Panc1 (cell line): ENCODE measurements around the gene UTY. TPM values are rescaled to one million over a fixed set of nuclear protein-coding genes. Genes with fewer than 3 reads are reported as not detected.

Source experiments
- ATAC-seq: fragments of 200-7000 bp; cut with Tn5 transposase; 2 replicates; pipeline ENCODE4 v1.9.1; 2020; ENCODE audit warnings: mild to moderate bottlenecking, moderate library complexity
- BruUV-seq: library from RNA; stranded (reverse); fragments of 400-500 nt; replicated peaks from 2 replicates; lab custom pipeline; 2021; lab: Mats Ljungman, UMichigan
- CTCF ChIA-PET: fragments of 300-600 bp; sonication (Branson Sonifier 250); formaldehyde crosslinking; loops from one replicate; lab custom pipeline; 2022; ENCODE audit warnings: antibody characterized with exemption; lab: Charles Lee
- POLR2A ChIA-PET: fragments of 300-600 bp; sonication (Branson Sonifier 250); formaldehyde crosslinking; loops from one replicate; lab custom pipeline; 2022; ENCODE audit warnings: antibody characterized with exemption; lab: Charles Lee
- DNase-seq: peaks from one replicate; pipeline ENCODE4 v3.0.0-alpha.2; 2010; ENCODE audit warnings: low read depth, low spot score
- H3K27ac ChIP-seq: 2 replicates; pipeline ENCODE4 v1.5.1; 2011; ENCODE audit warnings: mild to moderate bottlenecking, low read length, inconsistent platforms
- H3K27me3 ChIP-seq: fragments of 200-500 bp; sonication (Bioruptor generic); 2 replicates; pipeline ENCODE4 v1.6.0; 2014; ENCODE audit warnings: low read length, inconsistent platforms; ENCODE audit not compliant: control insufficient read depth, insufficient read depth
- H3K36me3 ChIP-seq: fragments of 200-500 bp; sonication (Bioruptor generic); 2 replicates; pipeline ENCODE4 v1.5.1; 2014; ENCODE audit warnings: inconsistent platforms, mild to moderate bottlenecking, low read length, moderate library complexity; ENCODE audit not compliant: control insufficient read depth, insufficient read depth
- H3K4me1 ChIP-seq: 2 replicates; pipeline ENCODE4 v1.5.1; 2011; ENCODE audit warnings: inconsistent platforms, mild to moderate bottlenecking, low read length, moderate library complexity; ENCODE audit not compliant: control insufficient read depth, insufficient read depth
- H3K4me3 ChIP-seq, 2 experiments: 2 replicates each; pipeline ENCODE4 v1.5.1; 2011 to 2012; ENCODE audit warnings: low read depth in 2 of 2, low read length in 2 of 2, mild to moderate bottlenecking in 2 of 2, inconsistent platforms in 1 of 2, moderate library complexity in 1 of 2
- H3K9me3 ChIP-seq: fragments of 200-500 bp; sonication (Bioruptor generic); 2 replicates; pipeline ENCODE4 v1.5.1; 2014; ENCODE audit warnings: low read depth, mild to moderate bottlenecking, inconsistent platforms, low read length, moderate library complexity; ENCODE audit not compliant: control insufficient read depth, insufficient read depth
- POLR2AphosphoS5 ChIP-seq: IDR thresholded peaks from 2 replicates; pipeline ENCODE4 v1.6.1; 2012; ENCODE audit warnings: mild to moderate bottlenecking, low read depth, low read length, moderate library complexity
- SIN3A ChIP-seq: IDR thresholded peaks from 2 replicates; pipeline ENCODE4 v1.6.1; 2012; ENCODE audit warnings: low read depth, mild to moderate bottlenecking, low read length, moderate library complexity, borderline replicate concordance; ENCODE audit not compliant: insufficient read depth
- TCF7L2 ChIP-seq: IDR thresholded peaks from 2 replicates; pipeline ENCODE4 v1.6.1; 2011; ENCODE audit warnings: mild to moderate bottlenecking, low read depth, low read length, inconsistent platforms
- in situ Hi-C: cut with HindIII; loops from 2 replicates; pipeline ENCODE4 v1.10.0; 2016; ENCODE audit warnings: low sequenced_read_pairs, low pct_unique_long_range_greater_than_20kb
- intact Hi-C: fragments of 100-400 bp; cut with micrococcal nuclease; formaldehyde crosslinking; loops from one replicate; pipeline ENCODE4 v1.10.0; 2022; ENCODE audit not compliant: unreplicated experiment
- total RNA-seq: library from RNA; stranded (reverse); gene quantifications from one replicate; pipeline ENCODE4 v1.2.1, GENCODE V29; 2021; ENCODE audit not compliant: unreplicated experiment
- TF ChIP-seq, protein P1 (sequence below), 2 experiments: IDR thresholded peaks; 2 replicates each; pipeline ENCODE4 v1.6.1; 2011 to 2012; ENCODE audit warnings: low read depth in 2 of 2, control low read depth in 1 of 2, low read length in 1 of 2, mild to moderate bottlenecking in 1 of 2, moderate library complexity in 1 of 2; ENCODE audit not compliant: insufficient read depth in 1 of 2
- TF ChIP-seq, protein P2 (sequence below): fragments of 450-650 bp; IDR thresholded peaks from 2 replicates; pipeline ENCODE4 v1.5.1; 2017; ENCODE audit warnings: mild to moderate bottlenecking

Gene UTY
- total RNA-seq, 1 experiment from 2014 or later = 0.10 TPM

- H3K36me3 ChIP-seq = no peaks in the 10 kb centered on the region
- ChIA-PET CTCF (no interaction called here), POLR2A (no interaction called here)
- intact Hi-C loops (no loop called here), in situ Hi-C loops (no loop called here)
- H3K27ac ChIP-seq = no peak overlapping the region
- H3K9me3 ChIP-seq = no peaks in the 10 kb centered on the region
- ATAC-seq (no peak), DNase-seq (no peak)
- BruUV-seq = no TSS peak
- no peak for TF ChIP-seq SIN3A
- TF ChIP-seq POLR2AphosphoS5 = no peak
- TF ChIP-seq, protein P1, sequence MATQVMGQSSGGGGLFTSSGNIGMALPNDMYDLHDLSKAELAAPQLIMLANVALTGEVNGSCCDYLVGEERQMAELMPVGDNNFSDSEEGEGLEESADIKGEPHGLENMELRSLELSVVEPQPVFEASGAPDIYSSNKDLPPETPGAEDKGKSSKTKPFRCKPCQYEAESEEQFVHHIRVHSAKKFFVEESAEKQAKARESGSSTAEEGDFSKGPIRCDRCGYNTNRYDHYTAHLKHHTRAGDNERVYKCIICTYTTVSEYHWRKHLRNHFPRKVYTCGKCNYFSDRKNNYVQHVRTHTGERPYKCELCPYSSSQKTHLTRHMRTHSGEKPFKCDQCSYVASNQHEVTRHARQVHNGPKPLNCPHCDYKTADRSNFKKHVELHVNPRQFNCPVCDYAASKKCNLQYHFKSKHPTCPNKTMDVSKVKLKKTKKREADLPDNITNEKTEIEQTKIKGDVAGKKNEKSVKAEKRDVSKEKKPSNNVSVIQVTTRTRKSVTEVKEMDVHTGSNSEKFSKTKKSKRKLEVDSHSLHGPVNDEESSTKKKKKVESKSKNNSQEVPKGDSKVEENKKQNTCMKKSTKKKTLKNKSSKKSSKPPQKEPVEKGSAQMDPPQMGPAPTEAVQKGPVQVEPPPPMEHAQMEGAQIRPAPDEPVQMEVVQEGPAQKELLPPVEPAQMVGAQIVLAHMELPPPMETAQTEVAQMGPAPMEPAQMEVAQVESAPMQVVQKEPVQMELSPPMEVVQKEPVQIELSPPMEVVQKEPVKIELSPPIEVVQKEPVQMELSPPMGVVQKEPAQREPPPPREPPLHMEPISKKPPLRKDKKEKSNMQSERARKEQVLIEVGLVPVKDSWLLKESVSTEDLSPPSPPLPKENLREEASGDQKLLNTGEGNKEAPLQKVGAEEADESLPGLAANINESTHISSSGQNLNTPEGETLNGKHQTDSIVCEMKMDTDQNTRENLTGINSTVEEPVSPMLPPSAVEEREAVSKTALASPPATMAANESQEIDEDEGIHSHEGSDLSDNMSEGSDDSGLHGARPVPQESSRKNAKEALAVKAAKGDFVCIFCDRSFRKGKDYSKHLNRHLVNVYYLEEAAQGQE (IDR thresholded peaks at IDR 0.05; ENCODE audit: insufficient read depth in 1 of 2, low read depth in 2 of 2, low read length in 1 of 2) = no peak
- TF ChIP-seq, protein P2, sequence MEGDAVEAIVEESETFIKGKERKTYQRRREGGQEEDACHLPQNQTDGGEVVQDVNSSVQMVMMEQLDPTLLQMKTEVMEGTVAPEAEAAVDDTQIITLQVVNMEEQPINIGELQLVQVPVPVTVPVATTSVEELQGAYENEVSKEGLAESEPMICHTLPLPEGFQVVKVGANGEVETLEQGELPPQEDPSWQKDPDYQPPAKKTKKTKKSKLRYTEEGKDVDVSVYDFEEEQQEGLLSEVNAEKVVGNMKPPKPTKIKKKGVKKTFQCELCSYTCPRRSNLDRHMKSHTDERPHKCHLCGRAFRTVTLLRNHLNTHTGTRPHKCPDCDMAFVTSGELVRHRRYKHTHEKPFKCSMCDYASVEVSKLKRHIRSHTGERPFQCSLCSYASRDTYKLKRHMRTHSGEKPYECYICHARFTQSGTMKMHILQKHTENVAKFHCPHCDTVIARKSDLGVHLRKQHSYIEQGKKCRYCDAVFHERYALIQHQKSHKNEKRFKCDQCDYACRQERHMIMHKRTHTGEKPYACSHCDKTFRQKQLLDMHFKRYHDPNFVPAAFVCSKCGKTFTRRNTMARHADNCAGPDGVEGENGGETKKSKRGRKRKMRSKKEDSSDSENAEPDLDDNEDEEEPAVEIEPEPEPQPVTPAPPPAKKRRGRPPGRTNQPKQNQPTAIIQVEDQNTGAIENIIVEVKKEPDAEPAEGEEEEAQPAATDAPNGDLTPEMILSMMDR = no peak
- TF ChIP-seq TCF7L2 = no peak
- no peaks in the 10 kb centered on the region for H3K4me1 ChIP-seq
- no peaks in the 10 kb centered on the region for H3K27me3 ChIP-seq
- H3K4me3 ChIP-seq = no peak overlapping the region
Observed at GRCh38 chrY:13368513-13368845, 111.4 kb downstream of the UTY start.

- TF ChIP-seq TCF7L2 (no peak), SIN3A (no peak), POLR2AphosphoS5 (no peak)
- TF ChIP-seq, protein P2 = no peak
- TF ChIP-seq, protein P1 (IDR thresholded peaks at IDR 0.05; ENCODE audit: insufficient read depth in 1 of 2, low read depth in 2 of 2, low read length in 1 of 2) = no peak
- Histone ChIP-seq H3K4me1 (no peaks in the 10 kb centered on the region), H3K9me3 (no peaks in the 10 kb centered on the region), H3K36me3 (no peaks in the 10 kb centered on the region), H3K27me3 (no peaks in the 10 kb centered on the region), H3K27ac (no peak overlapping the region), H3K4me3 (no peak overlapping the region)
- intact Hi-C loops (no loop called here), in situ Hi-C loops (no loop called here)
- ATAC-seq = no peak
- ChIA-PET CTCF (no interaction called here), POLR2A (no interaction called here)
- DNase-seq = no peak
- BruUV-seq = no TSS peak
Observed at GRCh38 chrY:13363641-13364040, 116.2 kb downstream of the UTY start.
